Skin of body (tissue), 2 donors: ENCODE results near the gene FBXW10. TPM values are rescaled to one million over a fixed set of nuclear protein-coding genes. Genes with fewer than 3 reads are reported as not detected.

Experiments used
- small RNA-seq: library from RNA; depleted of rRNA; stranded (forward); fragments of <200 nt; gene quantifications from one replicate; pipeline ENCODE3, GENCODE V24; 2014; ENCODE audit warnings: low replicate concordance
- total RNA-seq: library from RNA; depleted of rRNA; stranded (reverse); fragments of >200 nt; gene quantifications from one replicate; pipeline ENCODE4 v1.2.3, GENCODE V29; 2014

Gene FBXW10
- total RNA-seq, 1 donor from 2014 or later = 0.49 TPM

Small RNAs within 50 kb of the gene (small RNA-seq; reads per million reads assigned to genes)
- gene AC026271.4 = not detected

Other genes starting within 250 kb of the FBXW10 start
- gene TBC1D28, start 99.7 kb upstream of the FBXW10 start, total RNA-seq = not detected
- 5.2 TPM for gene FOXO3B, start 61.7 kb upstream of the FBXW10 start, total RNA-seq
- gene TVP23B, start 37.1 kb downstream of the FBXW10 start, total RNA-seq = 38.3 TPM
- 51.9 TPM for gene PRPSAP2, start 114.1 kb downstream of the FBXW10 start, total RNA-seq
- gene SLC5A10, start 208.1 kb downstream of the FBXW10 start, total RNA-seq = 0.20 TPM